Stimulated activated CD4-positive, alpha-beta T cell treated with anti-CD3 and anti-CD28 coated beads, Interleukin-12 subunit alpha, Interleukin-12 subunit beta, amount 100 ng/mL, for 24 hours (primary cell): ENCODE results near the gene GNAZ.

Experiments used
- DNase-seq, 2 experiments: peaks; one replicate each; pipeline ENCODE4 v3.0.0-alpha.2; 2020; ENCODE audit warnings: low read depth in 2 of 2

Gene GNAZ

DNA sequence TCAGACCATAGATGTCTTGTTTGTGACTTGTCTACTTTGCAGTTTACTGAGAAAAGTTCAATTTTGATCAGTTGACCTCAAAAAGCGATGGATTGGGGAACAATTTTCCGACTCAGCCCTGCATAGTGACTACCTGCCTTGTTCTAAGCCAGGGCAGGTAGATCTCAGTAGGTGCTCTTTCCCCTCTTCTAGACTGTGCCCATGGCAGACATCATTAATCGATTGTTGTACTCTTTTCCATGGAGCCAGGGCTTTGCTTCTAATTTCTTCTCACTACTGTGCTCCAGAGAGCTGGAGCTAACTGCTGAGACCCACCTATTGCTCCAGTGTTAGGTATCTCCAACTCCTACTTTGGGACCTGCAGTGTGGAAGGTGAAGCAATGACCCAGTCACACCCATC lies 84.8 kb downstream of the GNAZ start:
- DNase-seq, result no peak

- DNase-seq, result no peak
Measured at GRCh38 chr22:23155831-23156230, 85.5 kb downstream of the GNAZ start.

GRCh38 chr22:23156286-23156685 lies 86.0 kb downstream of the GNAZ start:
- DNase-seq, result no peak

DNA sequence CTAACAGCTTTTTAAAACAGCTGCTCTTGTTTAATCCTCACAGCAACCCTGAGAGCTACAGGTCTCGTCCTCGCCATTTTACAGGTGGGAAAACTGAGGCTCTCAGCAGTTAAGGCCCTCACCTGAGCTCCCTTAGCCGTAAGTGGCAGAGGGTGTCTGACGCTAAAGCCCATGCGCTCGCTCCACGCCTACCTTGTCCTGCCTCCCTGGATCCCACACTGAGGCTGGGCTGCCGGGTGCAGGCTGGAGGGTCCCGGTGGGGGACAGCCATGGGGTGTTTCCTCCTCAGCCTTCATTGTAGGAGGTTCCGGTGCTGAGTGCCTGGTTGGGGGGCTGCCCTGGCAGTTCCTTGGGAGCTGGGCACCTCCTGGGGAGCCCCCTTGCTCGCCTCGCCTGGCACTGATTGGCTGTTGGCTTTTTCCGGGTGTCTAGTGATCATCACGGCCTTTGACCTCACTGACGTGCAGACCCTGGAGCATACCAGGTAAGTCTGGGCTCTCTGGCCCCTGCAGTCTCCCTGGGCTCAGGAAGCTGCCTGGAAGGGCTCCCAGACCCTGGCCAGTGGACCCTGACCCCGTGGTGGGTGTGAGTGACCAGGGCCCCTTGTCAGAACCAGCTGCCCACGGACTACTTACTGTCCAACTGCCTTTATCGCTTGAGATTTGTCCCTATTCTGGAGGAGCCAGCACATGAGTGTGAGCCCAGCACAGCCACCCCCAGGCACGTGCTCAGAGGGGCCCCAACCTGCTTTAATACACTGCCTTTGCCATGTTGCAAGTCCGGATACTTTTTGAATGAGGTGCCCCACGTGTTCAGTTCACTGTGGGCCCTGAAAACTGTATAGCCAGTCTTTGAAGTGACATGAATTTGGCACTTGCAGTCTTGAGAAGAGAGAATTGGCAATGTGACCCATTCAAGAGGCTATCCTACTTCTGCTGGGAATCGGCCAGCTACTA lies 87.5 kb downstream of the GNAZ start:
- no peak for DNase-seq

DNA sequence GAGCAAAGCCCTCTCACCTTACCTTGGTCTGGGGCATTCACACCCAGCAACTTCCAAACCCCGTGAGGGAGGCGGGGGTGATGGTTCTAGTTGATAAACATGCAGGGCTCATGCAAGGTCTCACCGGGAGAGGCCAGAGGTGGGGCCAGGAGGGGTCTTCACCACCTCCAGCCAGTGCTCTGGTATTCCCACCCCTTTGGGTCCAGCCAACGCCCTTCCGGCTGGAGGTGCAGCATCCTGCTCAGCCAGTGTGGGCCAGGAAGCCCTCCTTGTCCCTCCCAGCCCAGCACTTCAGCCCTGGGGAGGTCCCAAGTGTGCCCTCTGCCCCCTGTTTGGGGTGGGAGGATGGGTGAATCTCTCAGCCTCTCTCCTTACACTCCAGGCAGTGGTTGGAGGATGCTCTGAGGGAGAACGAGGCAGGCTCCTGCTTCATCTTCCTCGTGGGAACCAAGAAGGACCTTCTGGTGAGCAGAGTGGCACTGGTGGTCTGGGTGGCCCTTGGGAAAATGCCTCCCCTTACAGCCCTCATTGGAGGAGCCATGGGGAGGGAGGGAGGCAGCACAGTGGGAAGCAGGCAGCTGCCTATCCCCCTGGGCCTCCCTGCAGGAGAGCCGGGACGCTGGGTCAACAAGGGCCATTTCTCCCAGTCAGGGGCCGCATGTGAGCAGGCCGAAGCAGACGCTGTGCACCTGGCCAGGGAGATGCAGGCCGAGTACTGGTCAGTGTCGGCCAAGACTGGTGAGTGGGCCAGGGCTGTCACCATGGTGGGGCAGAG lies 88.4 kb downstream of the GNAZ start:
- DNase-seq, result no peak

GRCh38 chr22:23159291-23159630 lies 88.9 kb downstream of the GNAZ start:
- DNase-seq, result no peak

DNA sequence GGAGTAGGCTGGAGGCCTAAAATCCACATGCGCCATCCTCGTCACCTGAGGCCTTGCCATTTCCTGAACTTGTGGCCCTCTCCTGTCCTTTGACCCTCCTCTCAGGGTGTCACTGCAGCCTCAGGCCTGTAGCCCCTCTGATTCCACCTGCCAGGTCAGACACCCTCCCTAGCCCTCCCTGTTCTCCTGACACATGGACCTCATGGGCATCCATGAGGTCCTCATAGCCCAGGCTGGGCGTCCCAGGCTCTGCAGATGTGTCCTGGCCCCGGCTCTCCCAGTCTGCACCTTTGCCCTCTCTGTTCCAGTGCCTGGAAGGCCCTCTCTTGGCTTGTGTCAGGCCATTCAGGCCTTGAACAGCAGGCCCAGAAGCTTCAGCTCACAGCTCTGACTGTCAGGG lies 90.7 kb downstream of the GNAZ start:
- no peak for DNase-seq

GRCh38 chr22:23161574-23161973 lies 91.3 kb downstream of the GNAZ start:
- DNase-seq, result no peak

DNA sequence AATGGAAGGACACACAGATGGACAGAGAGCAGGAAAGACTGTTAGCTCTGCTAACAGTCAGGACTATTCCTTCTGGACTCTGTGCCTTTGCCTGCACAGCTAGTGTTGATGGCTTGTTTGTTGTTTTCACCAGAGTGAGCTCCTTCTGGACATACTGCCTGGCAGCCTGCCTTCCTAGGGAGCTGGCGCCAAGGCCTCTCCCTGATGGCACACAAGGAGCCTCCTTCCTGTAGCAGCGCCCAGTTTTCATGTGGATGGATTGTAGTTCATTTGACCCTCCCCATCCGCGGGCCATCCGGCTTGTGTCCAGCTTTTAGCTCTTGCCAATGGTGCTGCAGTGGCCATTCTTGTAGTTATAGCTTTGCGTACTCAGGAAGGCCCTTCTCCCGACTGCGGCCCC lies 93.3 kb downstream of the GNAZ start:
- no peak for DNase-seq

GRCh38 chr22:23164091-23164490 lies 93.8 kb downstream of the GNAZ start:
- DNase-seq, result no peak

DNA sequence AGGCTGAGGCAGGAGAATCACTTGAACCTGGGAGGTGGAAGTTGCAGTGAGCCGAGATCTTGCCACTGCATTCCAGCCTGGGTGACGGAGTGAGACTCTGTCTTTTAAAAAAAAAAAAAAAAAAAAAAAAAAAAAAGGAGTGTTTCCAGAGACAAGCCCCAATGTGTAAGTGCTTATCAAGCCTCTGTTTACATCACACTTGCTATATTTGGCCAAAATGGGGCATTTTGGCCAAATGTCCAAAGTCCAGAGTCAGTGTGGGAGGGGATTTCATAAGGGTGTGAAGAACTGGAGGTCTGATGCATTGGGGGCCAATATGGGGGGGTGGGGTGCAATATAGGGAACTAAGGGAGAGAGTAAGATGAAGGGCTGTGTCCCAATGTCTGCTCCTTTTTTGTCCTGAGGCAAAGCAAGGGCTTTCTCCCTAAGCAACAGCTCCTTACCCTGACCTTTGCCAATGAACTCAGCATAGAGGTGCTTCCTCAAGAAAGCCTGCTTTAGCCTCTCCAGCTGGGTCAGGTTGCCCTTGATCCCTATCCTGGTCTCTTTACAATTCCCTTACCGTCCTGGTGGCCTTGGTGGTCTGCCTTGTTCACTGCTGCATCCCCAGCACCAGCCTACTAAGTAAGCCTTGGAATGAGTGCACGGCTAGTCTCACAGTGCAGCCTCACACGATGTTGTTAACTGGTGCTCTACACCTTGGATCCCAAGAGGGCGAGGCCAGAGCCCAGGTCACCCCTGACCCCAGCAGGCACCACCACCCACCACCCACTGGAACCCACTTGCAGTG lies 95.9 kb downstream of the GNAZ start:
- DNase-seq, result no peak

DNA sequence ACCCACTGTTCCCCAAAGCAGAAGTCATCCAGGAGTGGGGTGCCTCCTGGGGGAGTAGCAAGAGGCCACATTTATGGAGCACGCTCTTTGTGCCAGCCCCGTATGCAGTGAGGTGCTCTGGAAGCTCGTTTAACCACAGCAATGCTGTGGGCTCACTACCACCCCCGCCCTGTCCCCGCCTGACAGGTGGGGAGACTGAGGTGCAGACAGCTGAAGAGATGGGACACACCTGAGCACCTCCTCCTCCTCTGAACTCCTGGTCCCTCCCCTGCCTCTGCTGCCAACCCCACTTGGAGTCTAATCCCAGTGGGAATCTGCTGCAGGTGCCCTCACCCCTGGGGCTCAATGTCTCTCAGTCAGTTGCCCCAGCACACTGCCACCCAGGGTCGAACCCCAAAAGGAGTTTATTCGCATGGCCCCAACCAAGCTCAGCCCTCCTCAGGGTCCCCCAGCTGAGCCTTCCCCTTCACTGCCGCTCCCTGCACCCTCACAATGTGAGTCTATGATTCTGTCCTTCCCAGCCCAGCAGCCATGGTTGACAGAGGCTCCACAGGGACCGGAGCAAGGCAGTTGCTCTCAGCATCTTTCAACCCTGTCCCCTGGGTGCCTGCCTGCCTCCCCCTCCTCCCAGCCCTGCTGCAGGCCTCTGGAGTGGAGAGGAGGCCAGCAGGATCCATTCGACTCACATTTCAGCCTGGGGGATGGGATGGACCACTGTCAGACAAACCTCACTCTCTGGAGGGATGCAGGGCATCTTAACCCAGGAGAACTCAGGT lies 96.7 kb downstream of the GNAZ start:
- no peak for DNase-seq

DNA sequence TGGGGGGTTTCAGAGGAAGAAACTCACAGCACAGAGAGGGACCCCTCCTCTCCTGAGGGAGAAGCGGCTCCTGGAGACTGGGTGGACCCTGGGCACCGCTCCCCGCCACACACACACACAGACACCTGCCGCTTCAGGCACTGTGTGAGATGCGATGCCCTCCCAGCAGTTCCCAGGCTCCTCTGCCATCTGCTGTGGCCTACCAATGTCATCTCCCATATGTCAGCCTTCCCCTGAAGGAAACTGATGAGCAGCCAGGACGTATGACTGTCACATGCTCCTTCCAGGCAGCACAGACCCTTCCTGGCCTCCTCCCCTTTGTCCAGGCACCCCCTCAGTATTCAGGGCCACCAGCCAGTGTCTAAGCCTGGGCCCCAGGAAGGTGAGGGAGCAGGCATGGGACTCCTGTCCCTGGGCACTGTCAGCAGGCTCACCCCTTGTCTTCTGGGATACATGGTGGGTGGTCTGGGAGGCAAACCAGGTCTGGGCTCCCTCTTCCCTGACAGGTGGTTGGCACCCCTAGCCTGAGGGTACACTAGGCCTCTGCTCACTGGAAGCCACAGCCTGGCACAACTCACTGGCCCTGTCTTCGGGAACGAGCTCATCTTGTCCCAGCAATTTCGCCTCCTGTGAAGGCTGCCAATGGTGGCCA lies 98.2 kb downstream of the GNAZ start:
- DNase-seq, result no peak

DNA sequence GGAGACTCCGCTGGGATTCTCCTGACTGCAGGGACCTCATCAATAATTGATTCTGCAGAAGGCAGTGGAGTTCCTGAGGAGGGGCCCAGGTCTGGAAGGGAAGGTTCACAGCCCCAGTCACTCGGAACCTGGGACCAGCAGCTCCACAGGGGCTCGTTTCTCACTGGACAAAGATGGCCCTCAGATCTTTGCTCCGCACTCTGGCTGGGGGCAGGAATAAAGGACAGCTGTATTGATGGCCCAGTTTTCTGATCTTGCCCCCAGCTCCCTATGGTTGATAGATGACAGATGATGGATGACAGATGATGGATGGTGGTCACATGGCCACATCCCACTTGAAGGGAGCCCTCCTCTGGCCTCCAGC lies 98.7 kb downstream of the GNAZ start:
- no peak for DNase-seq
